SK-N-MC (cell line): ENCODE measurements around the gene SP3.

Experiments
- EZH2 ChIP-seq: fragments of 200-600 bp; sonication (generic); IDR thresholded peaks from one replicate; pipeline ENCODE4 v1.6.1; 2017; ENCODE audit warnings: antibody characterized with exemption
- FOXP2 ChIP-seq: optimal IDR thresholded peaks from 2 replicates; pipeline ENCODE3; 2011; ENCODE audit warnings: mild to moderate bottlenecking, moderate library complexity; ENCODE audit not compliant: insufficient read depth; ENCODE audit errors: extremely low read length, control extremely low read depth
- POLR2AphosphoS5 ChIP-seq: IDR thresholded peaks from 2 replicates; pipeline ENCODE4 v1.6.1; 2012; ENCODE audit warnings: mild to moderate bottlenecking, low read depth, low read length, borderline replicate concordance

- TF ChIP-seq EZH2, result no peak
- TF ChIP-seq FOXP2, result no peak
- TF ChIP-seq POLR2AphosphoS5, result no peak
Measured at GRCh38 chr2:173906626-173907025, 58.5 kb downstream of the SP3 start.
